ENCODE data around the gene MAN1C1.

Gene MAN1C1

DNA sequence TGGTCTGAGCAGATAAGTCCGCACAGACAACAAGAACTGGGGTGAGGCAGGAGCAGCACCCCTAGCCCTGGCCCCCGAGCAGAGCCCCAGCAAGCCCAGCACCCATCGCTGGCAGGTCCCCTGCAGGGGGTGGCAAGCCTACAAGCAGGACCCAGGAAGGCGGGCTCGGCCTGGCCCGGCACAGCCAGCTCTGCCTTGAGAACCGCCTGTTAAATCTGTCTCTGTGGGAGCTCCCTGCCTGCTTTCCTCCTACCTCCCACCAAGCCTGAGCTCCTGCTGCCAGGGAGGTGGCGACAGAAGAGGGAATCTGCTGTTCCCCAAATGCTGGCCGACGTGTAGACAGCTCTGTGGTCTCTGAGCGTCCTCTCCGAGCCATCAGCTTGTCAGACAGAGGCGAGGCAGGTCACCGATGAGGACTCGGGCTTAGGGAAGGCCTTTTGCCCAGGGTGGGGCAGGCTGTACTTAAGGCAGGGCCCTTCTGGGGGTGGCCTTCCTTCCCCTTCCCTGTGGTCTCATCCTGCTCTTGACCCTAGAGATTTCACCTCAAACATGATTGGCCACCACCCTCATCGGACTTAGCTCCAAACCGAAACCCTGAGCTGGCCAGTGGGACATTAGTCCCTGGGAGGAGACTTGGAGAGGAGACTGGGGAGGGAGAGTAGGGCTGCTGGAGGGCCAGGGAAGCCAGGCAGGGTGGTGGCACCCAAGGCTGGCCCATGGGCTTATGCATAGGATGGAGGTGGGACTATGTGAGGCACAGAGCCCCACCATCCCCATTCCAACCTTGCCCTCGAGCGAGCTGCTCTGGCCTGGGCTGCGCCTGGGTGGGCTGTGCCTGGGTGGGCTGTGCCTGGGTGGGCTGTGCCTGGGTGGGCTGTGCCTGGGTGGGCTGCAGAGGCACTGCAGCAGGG is 191.1 kb downstream of the MAN1C1 start:
- DNase-seq = no peak

DNA sequence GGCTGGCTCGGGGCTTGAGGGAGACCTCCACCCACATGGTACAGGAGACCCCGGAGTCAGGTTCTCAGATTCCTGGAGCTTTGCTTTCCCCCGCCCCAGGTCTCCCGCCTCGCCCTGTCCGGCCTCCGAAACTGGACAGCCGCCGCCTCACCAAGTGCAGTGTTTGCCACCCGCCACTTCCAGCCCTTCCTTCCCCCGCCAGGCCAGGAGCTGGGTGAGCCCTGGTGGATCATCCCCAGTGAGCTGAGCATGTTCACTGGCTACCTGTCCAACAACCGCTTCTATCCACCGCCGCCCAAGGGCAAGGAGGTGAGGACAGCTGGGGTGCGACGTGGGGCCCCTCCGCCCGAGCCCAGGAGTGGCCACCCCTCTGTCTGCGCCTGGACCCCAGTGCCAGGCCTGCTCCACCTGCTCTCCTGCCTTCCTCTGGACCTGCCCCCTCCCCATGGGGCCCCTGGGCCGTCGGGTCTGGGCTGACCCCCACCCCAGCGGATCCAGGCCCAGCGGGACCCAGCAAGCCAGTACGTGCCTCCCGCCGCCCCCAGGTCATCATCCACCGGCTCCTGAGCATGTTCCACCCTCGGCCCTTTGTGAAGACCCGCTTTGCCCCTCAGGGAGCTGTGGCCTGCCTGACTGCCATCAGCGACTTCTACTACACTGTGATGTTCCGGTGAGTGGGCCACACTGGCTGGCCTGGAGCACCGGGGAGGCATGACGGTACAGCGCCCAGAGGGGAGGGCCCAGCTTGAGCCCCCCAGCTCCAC is 192.1 kb downstream of the MAN1C1 start:
- DNase-seq = no peak

DNA sequence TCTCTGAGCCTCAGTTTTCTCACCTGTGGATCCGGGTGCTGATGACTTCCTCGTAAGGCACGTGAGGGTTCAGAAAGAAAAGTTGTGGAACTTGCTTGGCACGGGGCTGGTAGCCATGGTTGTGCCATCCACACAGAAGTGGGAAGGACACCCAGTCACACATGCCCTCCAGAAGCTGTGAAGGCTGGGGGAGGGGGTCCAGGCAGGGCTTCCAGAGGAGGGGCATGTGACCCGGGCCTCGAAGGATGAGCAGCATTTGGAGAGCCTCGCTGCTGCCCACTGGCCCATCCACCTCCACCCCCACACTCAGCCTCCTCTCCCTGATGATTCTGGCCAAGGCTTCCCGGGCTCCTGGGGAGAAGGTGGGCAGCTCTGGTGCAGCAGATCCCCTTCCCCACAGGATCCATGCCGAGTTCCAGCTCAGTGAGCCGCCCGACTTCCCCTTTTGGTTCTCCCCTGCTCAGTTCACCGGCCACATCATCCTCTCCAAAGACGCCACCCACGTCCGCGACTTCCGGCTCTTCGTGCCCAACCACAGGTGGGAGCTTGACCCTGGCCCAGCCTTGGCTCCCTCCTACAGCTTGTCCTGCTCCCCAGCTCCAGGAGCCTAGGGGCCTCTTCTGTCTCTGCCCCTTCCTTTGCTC is 192.8 kb downstream of the MAN1C1 start:
- DNase-seq = no peak

DNA sequence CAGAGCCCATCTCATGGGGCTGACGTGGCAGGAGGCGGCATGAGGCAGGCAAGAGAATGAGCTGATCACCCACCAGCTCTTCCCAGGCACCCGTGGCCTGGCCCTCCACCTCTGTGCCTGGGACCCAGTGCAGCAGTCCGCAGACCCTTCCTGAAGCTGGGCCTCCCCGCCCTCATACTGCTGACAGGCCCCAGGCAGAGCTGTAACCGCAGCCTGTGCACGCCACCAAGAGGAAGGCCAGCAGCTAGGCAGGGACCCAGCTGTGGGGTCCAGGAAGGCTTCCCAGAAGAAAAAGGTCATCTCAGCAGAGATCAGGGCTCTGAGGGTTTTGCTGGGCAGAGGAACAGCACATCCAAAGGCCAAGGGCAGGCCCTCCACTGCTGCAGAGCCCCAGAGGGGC is 193.3 kb downstream of the MAN1C1 start:
- DNase-seq = no peak

DNA sequence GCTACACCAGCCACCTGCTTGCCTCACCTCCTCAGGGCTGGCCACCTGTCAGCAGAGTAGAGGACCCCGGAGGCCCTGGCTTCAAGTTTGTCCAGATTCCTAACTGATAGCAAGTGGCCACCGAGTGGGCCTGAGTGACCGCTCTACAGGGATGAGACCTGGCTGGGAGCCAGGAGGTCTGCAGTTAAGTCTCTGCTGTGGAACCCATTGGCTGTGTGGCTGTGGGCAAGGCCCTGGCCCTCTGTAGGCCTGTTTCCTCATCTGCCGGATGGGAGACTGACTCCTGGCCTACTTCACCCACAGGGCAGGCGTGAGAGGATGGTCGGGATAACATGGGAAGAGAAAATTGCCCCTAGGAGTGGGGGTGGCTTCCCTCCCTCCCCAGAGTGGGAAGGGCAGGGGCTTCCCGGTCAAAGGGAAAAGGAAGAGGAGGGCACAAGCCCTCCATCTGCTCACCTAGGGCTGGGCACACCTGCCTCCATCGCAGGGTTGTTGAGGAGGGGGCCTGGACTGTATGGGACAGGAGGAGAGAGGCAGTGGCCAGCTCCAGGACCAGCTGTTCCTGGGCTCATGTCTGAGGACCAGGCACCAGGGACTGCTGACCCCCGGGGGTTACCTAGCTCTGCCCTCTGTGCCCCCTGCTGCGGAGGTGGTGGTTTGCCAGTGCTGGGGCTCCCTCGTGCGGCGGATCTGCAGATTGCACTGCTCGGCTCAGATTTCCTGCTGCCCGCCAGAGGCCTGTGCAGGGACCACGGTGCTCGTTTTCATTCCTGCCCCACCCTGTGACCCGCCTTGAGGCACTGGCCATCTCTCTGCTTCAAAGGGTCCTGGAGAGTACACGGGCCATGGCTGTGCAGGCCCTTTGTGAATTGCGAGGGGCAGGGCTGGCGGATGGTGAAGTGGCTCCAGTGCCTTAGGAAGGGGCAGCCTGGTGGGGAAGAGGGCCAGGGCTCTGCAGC is 194.0 kb downstream of the MAN1C1 start:
- peak; percentile 65 for DNase-seq

DNA sequence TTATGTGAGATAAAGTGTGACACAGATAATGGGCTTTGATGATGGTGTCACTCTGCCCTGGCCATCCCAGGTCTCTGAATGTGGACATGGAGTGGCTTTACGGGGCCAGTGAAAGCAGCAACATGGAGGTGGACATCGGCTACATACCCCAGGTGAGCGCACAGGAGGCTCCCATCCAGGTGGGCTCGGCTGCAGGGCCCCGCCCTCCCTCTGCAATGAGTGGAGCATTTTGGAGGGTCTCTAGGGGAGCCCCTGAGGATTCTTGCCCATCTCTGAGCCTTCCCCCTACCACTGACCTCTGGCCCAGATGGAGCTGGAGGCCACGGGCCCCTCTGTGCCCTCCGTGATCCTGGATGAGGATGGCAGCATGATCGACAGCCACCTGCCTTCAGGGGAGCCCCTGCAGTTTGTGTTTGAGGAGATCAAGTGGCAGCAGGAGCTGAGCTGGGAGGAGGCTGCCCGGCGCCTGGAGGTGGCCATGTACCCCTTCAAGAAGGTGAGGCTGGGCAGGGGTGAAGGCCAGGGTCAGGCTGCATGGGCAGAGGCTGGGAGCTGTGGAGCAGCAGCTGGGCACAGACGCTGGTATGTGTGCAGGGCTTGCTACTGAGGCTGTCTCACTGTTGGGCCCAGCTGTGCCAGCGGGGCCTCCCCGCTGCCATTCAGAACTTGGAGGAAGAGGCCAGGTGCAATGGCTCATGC is 194.9 kb downstream of the MAN1C1 start:
- DNase-seq = no peak

DNA sequence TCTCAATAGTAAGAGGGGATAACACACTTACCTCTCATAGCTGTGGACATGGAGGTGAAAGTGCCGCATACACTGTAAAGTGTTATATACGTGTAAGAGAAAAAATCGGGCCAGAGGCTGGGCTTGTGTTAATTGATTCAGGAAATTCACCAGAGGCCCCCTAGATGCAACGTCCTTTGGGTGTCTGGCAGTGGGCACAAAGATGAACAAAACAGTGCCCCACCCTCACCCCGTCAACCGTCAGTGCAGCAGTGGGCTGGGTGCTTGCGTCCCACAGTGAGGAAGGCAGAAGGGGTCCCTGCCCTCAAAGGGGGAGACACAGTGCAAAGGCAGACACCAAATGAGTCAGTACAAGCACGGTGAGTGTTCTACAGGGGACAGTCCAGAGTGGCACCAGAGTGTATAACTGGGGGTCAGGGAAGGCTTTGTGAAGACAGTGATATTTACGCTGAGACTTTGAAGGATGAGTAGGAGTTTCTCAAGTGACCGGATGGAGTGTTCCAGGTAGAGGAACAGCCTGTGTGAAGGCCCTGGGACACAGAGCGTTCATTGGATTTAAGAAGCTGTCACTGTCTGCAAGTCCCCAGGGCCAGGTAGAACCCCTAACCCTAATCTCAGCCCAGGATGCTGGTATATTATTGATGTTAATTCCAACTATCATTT is 196.6 kb downstream of the MAN1C1 start:
- no peak for DNase-seq

DNA sequence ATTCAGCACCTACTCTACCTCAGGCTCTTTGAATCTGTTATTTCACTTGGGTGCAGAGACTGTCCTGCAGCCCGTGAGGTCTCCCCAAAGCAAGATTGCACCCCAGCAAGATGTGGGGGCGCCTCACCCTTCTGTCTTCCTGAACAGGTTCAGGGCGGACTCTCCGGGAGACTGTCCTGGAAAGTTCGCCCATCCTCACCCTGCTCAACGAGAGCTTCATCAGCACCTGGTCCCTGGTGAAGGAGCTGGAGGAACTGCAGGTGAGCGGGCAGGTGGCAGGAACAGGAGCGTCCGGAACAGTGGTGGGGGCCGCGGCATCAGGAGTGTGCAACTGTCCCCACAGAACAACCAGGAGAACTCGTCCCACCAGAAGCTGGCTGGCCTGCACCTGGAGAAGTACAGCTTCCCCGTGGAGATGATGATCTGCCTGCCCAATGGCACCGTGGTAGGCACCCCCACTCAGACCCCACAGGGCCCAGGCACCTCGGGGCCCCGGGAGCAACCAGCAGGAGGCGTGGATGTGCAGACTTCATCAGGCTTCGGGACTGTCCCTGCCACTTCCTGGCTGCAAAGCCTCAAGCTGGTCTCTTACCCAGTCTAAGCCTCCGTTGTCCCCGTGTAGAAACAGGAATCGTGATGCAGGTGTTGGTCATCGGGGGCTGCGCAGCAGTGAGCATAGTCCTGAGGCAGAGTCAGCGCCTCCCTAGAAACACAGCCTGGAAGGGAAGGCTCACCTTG is 197.3 kb downstream of the MAN1C1 start:
- DNase-seq = no peak

DNA sequence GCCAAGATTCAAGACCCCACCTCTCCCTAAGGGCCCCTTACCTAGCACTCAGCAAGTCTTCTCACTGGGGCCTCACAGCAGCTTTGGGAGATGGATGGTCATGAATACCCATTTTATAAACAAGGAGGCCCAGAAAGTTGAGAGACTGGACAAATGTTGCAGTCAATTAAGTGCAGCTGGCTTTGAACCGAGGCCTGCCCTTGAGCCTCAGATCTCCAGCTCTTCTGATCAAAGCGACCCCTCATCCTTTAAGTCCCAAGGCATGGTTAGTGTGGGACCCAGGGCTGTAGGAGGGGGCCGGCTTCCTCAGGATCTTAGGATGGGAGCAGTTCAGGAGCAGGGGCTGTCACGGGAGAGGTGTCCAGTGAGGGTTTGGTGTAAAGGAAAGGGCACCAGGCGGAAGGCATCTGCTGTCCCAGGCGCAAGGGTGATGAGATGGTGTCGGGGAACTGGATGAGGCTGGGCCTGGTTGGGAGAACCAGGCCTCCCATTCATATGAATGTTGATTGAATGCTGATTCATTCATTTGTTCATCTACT is 198.0 kb downstream of the MAN1C1 start:
- DNase-seq = no peak

DNA sequence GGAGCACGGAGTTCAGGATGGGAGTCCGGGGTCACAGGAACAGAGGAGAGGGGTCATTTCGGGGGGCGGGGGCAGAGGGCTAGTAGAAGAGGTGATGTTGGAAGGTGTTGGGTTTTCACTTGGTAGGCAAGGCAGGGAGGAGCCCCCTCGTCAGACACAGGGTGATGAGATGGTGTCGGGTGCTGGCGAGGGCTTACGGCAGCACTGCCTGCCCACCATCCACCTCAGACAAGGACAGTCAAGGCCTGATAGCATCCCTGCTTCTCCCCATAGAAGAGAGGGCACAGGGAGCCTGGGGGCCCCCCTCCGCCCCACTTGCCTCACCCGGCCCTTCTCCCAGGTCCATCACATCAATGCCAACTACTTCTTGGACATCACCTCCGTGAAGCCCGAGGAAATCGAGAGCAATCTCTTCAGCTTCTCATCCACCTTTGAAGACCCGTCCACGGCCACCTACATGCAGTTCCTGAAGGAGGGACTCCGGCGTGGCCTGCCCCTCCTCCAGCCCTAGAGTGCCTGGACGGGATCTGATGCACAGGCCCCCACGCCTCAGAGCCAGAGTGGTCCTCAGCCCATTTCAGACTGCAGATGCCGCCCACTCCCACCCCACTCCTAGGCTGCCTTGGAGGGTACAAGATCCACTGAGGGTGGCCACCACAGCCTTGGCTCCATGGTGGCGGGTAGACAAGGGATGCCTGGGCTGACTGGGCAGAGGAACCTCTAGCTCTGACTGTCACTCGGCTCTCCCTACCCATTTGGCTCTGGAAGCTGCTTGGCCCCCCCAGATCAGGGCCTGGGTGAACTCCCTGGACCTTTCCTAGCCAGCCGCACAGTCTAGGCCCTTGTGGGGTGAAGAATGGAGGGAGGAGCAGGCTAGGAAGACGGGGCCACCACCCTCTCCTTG is 198.9 kb downstream of the MAN1C1 start:
- no peak for DNase-seq

DNA sequence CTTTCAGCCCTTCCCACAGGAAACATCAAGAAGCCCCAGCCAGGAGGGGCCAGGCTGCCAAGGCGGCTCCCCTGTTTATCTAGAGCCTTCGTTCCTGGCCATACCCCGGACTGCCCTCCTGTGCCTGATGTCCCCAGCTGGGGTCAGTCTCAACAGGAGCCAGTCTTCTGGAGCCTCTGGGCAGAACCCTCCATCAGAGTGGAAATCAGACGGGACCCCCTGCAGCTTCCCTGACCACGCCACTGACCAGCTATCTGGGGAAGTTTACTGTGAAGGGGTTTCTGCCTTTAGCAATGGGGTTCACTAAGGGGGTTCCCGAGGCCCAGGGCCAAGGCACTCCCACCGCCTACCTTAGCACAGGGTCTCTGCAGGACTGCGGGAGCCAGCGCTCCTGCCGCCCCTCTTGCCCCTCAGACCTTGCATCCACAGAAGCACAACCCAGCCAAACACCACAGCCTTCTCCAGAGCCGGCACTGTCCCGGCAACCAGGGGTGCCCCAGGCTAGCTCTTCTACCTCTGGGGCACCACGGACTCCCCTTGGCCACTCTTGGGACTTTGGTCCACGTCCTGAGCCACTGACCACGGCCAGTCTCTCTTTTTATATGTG is 199.6 kb downstream of the MAN1C1 start:
- no peak for DNase-seq

DNA sequence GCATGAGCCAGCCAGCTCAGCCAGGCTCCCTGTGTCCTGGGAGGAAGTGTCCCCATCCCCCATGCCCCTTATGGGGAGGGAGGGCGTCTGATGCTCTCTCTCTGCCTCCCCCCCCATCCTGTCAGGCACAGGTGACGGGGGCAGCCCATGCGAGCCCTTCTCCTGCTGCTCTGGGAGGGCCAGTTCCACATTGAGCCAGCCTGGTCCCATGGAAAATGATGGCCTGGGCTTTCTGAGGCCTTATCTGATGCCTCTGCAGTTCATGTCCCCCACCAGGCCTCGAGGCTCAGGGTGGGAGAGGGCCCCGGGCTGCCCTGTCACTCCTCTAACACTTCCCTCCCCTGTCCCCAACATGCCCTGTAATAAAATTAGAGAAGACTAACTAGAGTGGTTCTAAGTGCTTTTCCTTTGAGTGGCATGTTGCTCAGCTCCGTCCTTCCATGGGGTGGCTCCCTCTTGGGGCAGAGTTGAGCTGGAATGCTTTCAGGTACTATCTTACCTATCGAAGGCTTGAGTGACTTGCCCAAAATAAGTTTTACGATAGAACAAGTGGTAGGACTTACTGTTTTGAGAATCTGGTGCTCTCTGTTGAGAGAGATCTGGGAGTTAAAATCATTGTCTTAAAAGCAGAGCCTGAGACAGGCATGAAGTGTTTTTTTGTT is 201.4 kb downstream of the MAN1C1 start:
- no peak for DNase-seq

DNA sequence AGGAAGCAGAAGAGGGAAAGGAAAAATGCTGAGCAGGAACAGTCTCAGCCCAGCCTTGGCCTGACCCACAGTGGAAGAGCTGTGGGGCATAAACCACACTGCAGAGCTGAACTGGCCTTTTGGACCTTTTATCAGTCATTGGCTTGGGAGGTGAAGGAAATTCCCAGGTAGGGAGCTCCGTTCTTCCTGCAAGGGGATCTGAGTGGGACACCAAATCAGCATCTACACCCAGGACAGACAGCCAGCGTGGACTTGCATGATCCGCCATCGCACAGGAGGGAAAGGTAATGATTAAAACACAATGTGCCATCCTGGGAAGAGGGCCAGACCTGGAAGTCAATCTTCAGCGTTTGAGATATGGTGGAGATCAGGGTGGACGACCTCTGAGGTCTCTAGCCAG is 202.0 kb downstream of the MAN1C1 start:
- DNase-seq = no peak

DNA sequence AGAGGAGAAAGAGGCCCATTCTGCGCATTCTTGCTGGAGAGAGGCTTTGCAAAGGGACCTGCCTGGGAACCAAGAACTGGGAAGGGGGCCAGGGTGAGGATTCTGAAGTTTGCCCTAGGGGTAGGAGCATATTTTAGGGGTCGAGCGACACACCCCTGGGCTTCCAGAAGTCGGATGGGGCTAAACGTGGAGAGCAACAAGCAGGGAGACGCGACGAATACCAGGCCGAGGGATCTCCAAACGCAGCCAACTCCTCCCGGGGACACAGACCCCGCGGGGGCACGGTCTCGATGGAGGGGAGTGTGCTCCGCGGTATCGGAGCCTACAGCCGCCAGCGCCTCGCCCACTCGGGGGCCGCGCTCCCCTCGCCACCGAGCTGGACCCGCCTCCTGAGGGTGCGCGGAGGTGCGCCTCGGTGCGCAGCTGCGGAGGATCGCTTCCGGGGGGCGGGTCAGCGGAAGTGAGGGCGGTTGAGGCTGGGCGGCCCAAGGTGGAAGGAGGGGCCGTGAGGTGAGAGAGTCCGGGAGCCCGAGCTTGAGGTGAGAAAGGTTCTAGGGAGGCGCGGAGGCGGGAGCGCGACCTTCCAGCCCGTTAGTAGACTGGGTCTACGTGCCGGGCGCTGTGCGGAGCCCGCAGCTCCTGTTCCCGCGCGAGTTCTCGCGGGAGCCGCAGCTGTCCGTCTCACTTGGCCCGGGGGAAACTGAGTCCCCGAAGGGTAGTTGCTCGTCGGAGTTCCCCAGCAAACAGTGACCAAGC is 203.1 kb downstream of the MAN1C1 start, which contains the start of gene MTFR1L:
Gene MTFR1L, plus strand, starts transcription at position 464 of the 756 bp plus-strand sequence. CDS start 3,151 bp downstream, outside the sequence.
- peak; percentile 65 for DNase-seq

DNA sequence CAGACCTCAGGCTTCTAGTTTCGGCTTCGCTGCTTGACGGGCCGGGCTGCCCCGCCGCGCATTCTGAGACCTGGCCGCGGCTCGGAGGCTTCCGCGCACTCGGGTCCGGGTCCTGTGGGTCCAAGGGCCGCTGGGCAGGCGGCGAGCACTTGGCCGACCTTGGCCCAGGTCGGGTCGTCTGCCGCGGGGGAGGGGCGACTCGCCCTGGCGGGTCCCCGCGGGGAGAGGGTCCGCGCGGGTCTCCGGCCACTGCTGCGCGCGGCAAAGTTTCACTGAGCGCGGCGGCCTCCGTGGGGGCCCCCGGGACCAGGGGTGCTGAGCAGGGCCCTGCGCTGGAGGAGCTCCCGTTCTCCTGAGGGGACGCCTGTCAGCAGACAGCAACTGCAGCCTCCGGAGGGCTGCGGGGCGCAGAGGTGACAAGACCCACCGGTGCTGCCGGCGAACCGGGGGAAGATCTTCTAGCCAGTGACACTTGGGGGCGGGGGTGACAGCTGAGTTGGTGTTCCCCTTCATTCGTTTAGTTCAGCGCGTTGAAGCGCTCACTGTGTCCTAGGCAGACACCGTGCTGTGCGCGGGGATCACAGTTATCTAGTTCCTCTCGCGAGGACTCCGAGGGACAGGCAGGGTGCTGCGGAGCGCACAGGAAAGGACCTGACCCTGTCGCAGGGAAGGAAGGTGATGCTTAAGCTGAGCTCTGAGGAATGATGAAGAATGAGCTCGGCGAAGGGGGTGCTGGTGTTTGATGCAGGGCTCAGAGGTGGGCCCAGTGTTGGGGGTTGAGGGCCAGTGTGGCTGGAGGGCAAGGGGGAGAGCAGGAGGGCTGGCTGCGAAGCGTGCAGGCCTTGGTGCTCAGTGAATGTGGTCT is 203.9 kb downstream of the MAN1C1 start:
- DNase-seq = peak; percentile 63

DNA sequence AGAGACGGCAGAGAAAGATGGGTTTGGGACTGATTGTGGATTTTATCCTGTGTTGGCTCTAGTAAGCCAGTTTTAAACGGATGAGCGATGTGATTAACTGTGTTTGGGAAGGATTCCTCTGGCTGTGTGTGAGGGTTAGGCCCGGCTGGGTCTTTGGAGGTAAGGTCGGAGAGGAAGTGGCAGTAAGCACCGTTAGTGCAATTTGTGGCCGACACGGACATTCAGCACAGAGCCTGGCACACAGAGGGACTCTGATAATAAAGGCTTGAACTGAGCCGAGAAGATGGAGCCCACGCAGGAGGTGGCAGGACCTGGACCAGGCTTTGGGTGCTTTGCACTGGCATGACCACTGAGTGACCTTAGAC is 204.5 kb downstream of the MAN1C1 start:
- no peak for DNase-seq
